ENCODE measurements around the gene IL1RAPL1. TPM values are rescaled to one million over a fixed set of nuclear protein-coding genes. Genes with fewer than 3 reads are reported as not detected.
A peak's percentile ranks its signal among the peaks of the same experiment; 100 is the strongest.

IL1RAPL1 gene
- total RNA-seq, 2 donors from 2014 or later: 0.66 to 1.1 TPM

DNA sequence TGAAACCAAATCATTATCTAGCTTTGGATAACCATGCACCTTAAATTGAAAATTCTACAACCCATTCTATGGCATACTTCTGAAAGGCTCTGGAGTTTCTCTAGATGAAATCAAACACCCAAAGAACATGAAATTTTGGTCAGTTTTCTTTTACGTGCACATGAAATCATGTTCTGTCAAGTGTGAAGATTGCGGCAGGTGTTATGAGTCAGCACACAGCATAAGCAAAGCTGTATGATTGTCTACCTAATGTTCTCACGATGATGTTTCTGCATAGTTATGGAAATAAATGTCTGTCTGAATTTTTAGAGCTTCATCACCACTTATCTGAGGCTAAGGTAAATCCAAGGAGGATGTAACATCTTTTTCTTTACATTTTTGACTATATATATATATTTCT lies 495.3 kb downstream of the IL1RAPL1 start:
- Histone ChIP-seq H3K4me3 (ENCODE audit: low read length) (no peak overlapping the region), H3K9ac (ENCODE audit: extremely low read depth, low read length, poor library complexity, severe bottlenecking) (no peak overlapping the region), H3K4me1 (ENCODE audit: control insufficient read depth, insufficient read depth, low read length) (no peaks in the 10 kb centered on the region), H3K36me3 (ENCODE audit: control insufficient read depth, insufficient read depth, low read length) (no peaks in the 10 kb centered on the region), H3K27me3 (ENCODE audit: control insufficient read depth, insufficient read depth, low read length, poor library complexity, severe bottlenecking) (no peaks in the 10 kb centered on the region), H3K27ac (ENCODE audit: low read depth, low read length) (no peak overlapping the region), H3K9me3 (ENCODE audit: control insufficient read depth, low read length) (no peaks in the 10 kb centered on the region)
- Mint-ChIP-seq H3K27ac (no peak overlapping the region), H3K36me3 (ENCODE audit: low read depth) (no peaks in the 10 kb centered on the region), H3K27me3 (ENCODE audit: insufficient read depth) (no peaks in the 10 kb centered on the region), H3K9me3 (no peaks in the 10 kb centered on the region), H3K4me1 (no peaks in the 10 kb centered on the region), H3K4me3 (no peak overlapping the region)
- TF ChIP-seq, protein P1, sequence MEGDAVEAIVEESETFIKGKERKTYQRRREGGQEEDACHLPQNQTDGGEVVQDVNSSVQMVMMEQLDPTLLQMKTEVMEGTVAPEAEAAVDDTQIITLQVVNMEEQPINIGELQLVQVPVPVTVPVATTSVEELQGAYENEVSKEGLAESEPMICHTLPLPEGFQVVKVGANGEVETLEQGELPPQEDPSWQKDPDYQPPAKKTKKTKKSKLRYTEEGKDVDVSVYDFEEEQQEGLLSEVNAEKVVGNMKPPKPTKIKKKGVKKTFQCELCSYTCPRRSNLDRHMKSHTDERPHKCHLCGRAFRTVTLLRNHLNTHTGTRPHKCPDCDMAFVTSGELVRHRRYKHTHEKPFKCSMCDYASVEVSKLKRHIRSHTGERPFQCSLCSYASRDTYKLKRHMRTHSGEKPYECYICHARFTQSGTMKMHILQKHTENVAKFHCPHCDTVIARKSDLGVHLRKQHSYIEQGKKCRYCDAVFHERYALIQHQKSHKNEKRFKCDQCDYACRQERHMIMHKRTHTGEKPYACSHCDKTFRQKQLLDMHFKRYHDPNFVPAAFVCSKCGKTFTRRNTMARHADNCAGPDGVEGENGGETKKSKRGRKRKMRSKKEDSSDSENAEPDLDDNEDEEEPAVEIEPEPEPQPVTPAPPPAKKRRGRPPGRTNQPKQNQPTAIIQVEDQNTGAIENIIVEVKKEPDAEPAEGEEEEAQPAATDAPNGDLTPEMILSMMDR (conservative IDR thresholded peaks at IDR 0.05): no peak
- no peak for DNase-seq
- 83 to 100% methylated on average over 1 to 2 of the region's 3 CpGs for WGBS, 2 experiments (ENCODE audit: insufficient coverage in 1 of 2, insufficient read length in 1 of 2)

DNA sequence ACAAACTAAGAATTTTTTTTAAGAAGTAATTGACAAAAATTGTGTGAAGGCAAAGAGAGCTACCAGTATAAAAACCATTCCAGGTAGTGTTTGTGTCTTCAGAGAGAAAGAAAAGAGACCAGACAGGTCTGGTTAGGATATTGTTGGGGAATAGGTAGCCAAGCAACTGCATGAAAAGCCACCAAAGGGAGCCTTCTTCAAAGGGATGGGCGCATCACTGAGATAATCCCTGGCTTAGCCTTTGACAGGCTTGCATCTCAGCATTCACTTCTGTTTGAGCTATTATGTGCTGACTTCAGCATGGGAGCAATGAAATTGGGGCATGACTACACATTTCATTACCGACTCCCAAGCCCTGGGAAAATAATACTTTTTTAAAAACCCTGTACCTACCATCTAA lies 496.6 kb downstream of the IL1RAPL1 start:
- H3K27ac Mint-ChIP-seq: no peak overlapping the region
- TF ChIP-seq, protein P1 (conservative IDR thresholded peaks at IDR 0.05): no peak
- H3K4me3 ChIP-seq (ENCODE audit: low read length): no peak overlapping the region
- WGBS, 2 experiments (ENCODE audit: insufficient coverage in 1 of 2, insufficient read length in 1 of 2): 83 to 100% methylated on average over 1 of the region's 2 CpGs
- H3K36me3 Mint-ChIP-seq (ENCODE audit: low read depth): no peaks in the 10 kb centered on the region
- no peak overlapping the region for H3K9ac ChIP-seq (ENCODE audit: extremely low read depth, low read length, poor library complexity, severe bottlenecking)
- no peaks in the 10 kb centered on the region for H3K9me3 Mint-ChIP-seq
- H3K4me1 Mint-ChIP-seq: no peaks in the 10 kb centered on the region
- no peaks in the 10 kb centered on the region for H3K9me3 ChIP-seq (ENCODE audit: control insufficient read depth, low read length)
- H3K27me3 Mint-ChIP-seq (ENCODE audit: insufficient read depth): no peaks in the 10 kb centered on the region
- no peak overlapping the region for H3K4me3 Mint-ChIP-seq
- no peak overlapping the region for H3K27ac ChIP-seq (ENCODE audit: low read depth, low read length)
- H3K4me1 ChIP-seq (ENCODE audit: control insufficient read depth, insufficient read depth, low read length): no peaks in the 10 kb centered on the region
- no peak for DNase-seq
- H3K36me3 ChIP-seq (ENCODE audit: control insufficient read depth, insufficient read depth, low read length): no peaks in the 10 kb centered on the region
- no peaks in the 10 kb centered on the region for H3K27me3 ChIP-seq (ENCODE audit: control insufficient read depth, insufficient read depth, low read length, poor library complexity, severe bottlenecking)

DNA sequence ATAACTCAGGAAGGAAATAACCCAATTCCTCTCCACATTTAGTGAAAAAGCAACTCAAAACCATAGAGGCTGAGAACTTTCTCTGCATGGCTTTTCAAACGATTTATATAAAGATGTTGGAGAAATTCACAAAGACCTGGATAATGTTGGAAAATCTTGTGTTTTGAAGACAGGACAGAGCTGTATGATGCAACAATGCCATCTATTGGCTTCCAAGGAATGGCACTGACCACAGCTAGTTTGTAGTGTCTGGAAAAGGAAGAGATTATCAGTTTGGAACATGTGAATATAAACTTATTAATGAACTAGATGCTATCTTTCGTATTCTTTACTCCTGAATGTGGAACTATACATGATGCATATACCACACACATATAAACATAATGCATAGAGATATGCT lies 503.6 kb downstream of the IL1RAPL1 start:
- no peak overlapping the region for H3K4me3 ChIP-seq (ENCODE audit: low read length)
- DNase-seq: no peak
- TF ChIP-seq, protein P1 (conservative IDR thresholded peaks at IDR 0.05): peak; percentile 79
- Mint-ChIP-seq H3K4me1 (peaks cover 3% of the 10 kb centered on the region), H3K36me3 (ENCODE audit: low read depth) (no peaks in the 10 kb centered on the region), H3K4me3 (no peak overlapping the region), H3K27me3 (ENCODE audit: insufficient read depth) (no peaks in the 10 kb centered on the region), H3K27ac (no peak overlapping the region), H3K9me3 (peaks cover 2% of the 10 kb centered on the region)
- H3K9ac ChIP-seq (ENCODE audit: extremely low read depth, low read length, poor library complexity, severe bottlenecking): no peak overlapping the region
- no peak overlapping the region for H3K27ac ChIP-seq (ENCODE audit: low read depth, low read length)
- 58% methylated on average over 2 of the region's 2 CpGs; no CpG with 5 or more reads in 1 of the 2 experiments for WGBS, 2 experiments (ENCODE audit: insufficient coverage in 1 of 2, insufficient read length in 1 of 2)
- H3K9me3 ChIP-seq (ENCODE audit: control insufficient read depth, low read length): no peaks in the 10 kb centered on the region
- H3K36me3 ChIP-seq (ENCODE audit: control insufficient read depth, insufficient read depth, low read length): no peaks in the 10 kb centered on the region
- no peaks in the 10 kb centered on the region for H3K4me1 ChIP-seq (ENCODE audit: control insufficient read depth, insufficient read depth, low read length)
- H3K27me3 ChIP-seq (ENCODE audit: control insufficient read depth, insufficient read depth, low read length, poor library complexity, severe bottlenecking): no peaks in the 10 kb centered on the region
